K562 (cell line): ENCODE results near the gene LDLR. TPM values are rescaled to one million over a fixed set of nuclear protein-coding genes. Genes with fewer than 3 reads are reported as not detected.

ENCODE experiments used
- ATAC-seq: fragments of 200-7000 bp; cut with Tn5 transposase; 3 replicates; pipeline ENCODE4 v1.9.1; 2020; ENCODE audit warnings: moderate library complexity
- BruUV-seq: library from RNA; stranded (reverse); fragments of 400-500 nt; replicated peaks from 2 replicates; lab custom pipeline; 2021; lab: Mats Ljungman, UMichigan
- CTCF ChIA-PET: fragments of 300-600 bp; formaldehyde crosslinking; extraction: SDS; loops from one replicate; lab custom pipeline; 2021; ENCODE audit warnings: low intra/inter-chr PET ratio; lab: Yijun Ruan, JAX
- POLR2A ChIA-PET: fragments of 300-600, 350-650 bp; sonication (Branson Sonifier 250); formaldehyde crosslinking; extraction: SDS; loops from one replicate; lab custom pipeline; 2021; ENCODE audit warnings: antibody characterized with exemption, inconsistent platforms; lab: Yijun Ruan, JAX
- DNase-seq, 4 experiments: peaks; one replicate each; pipeline versions ENCODE4 v3.0.0 to v3.0.0-alpha.2; 2011 to 2018; ENCODE audit warnings: low spot score in 3 of 4, mixed read lengths in 3 of 4; ENCODE audit errors: extremely low read depth in 1 of 4
- FAIRE-seq: peaks from 2 replicates; lab custom pipeline; 2011; peaks lifted over from hg19 to GRCh38; lab: Jason Lieb, UNC
- H2AFZ ChIP-seq: 2 replicates; pipeline ENCODE4 v1.6.0; 2011; ENCODE audit warnings: low read depth, low read length, control low read depth, inconsistent platforms
- H3K27ac ChIP-seq: fragments of 200-600 bp; 3 replicates; pipeline ENCODE4 v1.8.0; 2011; ENCODE audit warnings: low read depth, mild to moderate bottlenecking, control low read depth, inconsistent platforms, low read length, moderate library complexity, mixed read lengths; ENCODE audit errors: extremely low read depth
- H3K27me3 ChIP-seq, 2 experiments: fragments of 300-600 bp in 1 of 2; 2 replicates in 1 of 2; 3 replicates in 1 of 2; pipeline versions ENCODE4 v1.6.0 to v1.8.0; 2011; ENCODE audit warnings: inconsistent platforms in 2 of 2, low read length in 2 of 2, mild to moderate bottlenecking in 1 of 2, mixed read lengths in 1 of 2, moderate library complexity in 1 of 2; ENCODE audit not compliant: control insufficient read depth in 2 of 2, insufficient read depth in 2 of 2
- H3K36me3 ChIP-seq: fragments of 300-600 bp; 3 replicates; pipeline ENCODE4 v1.8.0; 2011; ENCODE audit warnings: mild to moderate bottlenecking, low read length, inconsistent platforms; ENCODE audit not compliant: control insufficient read depth, insufficient read depth
- H3K4me1 ChIP-seq, 2 experiments: fragments of 200-600 bp in 1 of 2; replicated peaks in 1 of 2; 2 replicates in 1 of 2; 3 replicates in 1 of 2; pipeline versions ENCODE4 v1.5.1 to v1.8.0; 2011; ENCODE audit warnings: inconsistent platforms in 2 of 2, low read length in 2 of 2, mild to moderate bottlenecking in 1 of 2, mixed read lengths in 1 of 2, moderate library complexity in 1 of 2; ENCODE audit not compliant: control insufficient read depth in 2 of 2, insufficient read depth in 2 of 2
- H3K4me2 ChIP-seq: 2 replicates; pipeline ENCODE4 v1.6.1; 2011; ENCODE audit warnings: low read length, control low read depth, inconsistent platforms, mixed read lengths; ENCODE audit not compliant: insufficient read depth
- H3K4me3 ChIP-seq: fragments of 200-600 bp; sonication (generic), shearing (Covaris generic); 2 replicates; pipeline ENCODE4 v1.5.1; 2016; ENCODE audit warnings: control low read depth, inconsistent platforms
- H3K79me2 ChIP-seq: fragments of 200-600 bp; 3 replicates; pipeline ENCODE4 v1.8.0; 2011; ENCODE audit warnings: low read length, inconsistent platforms; ENCODE audit not compliant: control insufficient read depth, insufficient read depth
- H3K9ac ChIP-seq, 2 experiments: 2 replicates each; pipeline versions ENCODE4 v1.6.0 to v1.6.1; 2011; ENCODE audit warnings: low read depth in 2 of 2, low read length in 2 of 2, control low read depth in 1 of 2, inconsistent platforms in 1 of 2, mild to moderate bottlenecking in 1 of 2, mixed read lengths in 1 of 2; ENCODE audit not compliant: insufficient read depth in 1 of 2
- H3K9me1 ChIP-seq: one replicate; pipeline ENCODE4 v1.6.0; 2011; ENCODE audit warnings: inconsistent platforms, mild to moderate bottlenecking, low read length, moderate library complexity; ENCODE audit not compliant: control insufficient read depth, insufficient read depth
- H3K9me3 ChIP-seq: replicated peaks from 2 replicates; pipeline ENCODE4 v1.5.1; 2011; ENCODE audit warnings: low read depth, low read length, inconsistent platforms; ENCODE audit not compliant: control insufficient read depth, insufficient read depth
- H4K20me1 ChIP-seq: replicated peaks from 2 replicates; pipeline ENCODE4 v1.6.1; 2011; ENCODE audit warnings: low read length, inconsistent platforms, mixed read lengths; ENCODE audit not compliant: control insufficient read depth, insufficient read depth
- ADNP ChIP-seq: fragments of 200-800 bp; sonication (Bioruptor generic); IDR thresholded peaks from 2 replicates; pipeline ENCODE4 v1.6.1; 2016; ENCODE audit warnings: missing genetic modification characterization, missing compliant biosample characterization
- ATF4 ChIP-seq: fragments of 450-650 bp; formaldehyde crosslinking; IDR thresholded peaks from 2 replicates; pipeline ENCODE4 v1.4.0; 2022; ENCODE audit warnings: mild to moderate bottlenecking, moderate library complexity
- CTCF ChIP-seq, 3 experiments: IDR thresholded peaks in 2 of 3; conservative IDR thresholded peaks in 1 of 3; 2 replicates each; pipeline ENCODE4 v1.5.1; 2011 to 2012; ENCODE audit warnings: low read length in 3 of 3, mild to moderate bottlenecking in 3 of 3, control low read depth in 2 of 3, improper control_type of control experiment in 1 of 3, inconsistent platforms in 1 of 3, low read depth in 1 of 3, mixed read lengths in 1 of 3, moderate library complexity in 1 of 3; ENCODE audit not compliant: insufficient read depth in 2 of 3
- HEY1 ChIP-seq: fragments of 250-450 bp; sonication (Bioruptor Pico); IDR thresholded peaks from 2 replicates; pipeline ENCODE4 v1.5.0; 2020; ENCODE audit warnings: mild to moderate bottlenecking, moderate library complexity, borderline replicate concordance
- POLR2AphosphoS5 ChIP-seq: IDR thresholded peaks from 2 replicates; pipeline ENCODE4 v1.6.1; 2011; ENCODE audit warnings: mild to moderate bottlenecking, low read depth, low read length, moderate library complexity; ENCODE audit not compliant: control insufficient read depth, insufficient read depth
- POLR2G ChIP-seq: fragments of 200-400 bp; formaldehyde crosslinking; IDR thresholded peaks from 2 replicates; pipeline ENCODE4 v1.6.1; 2017; ENCODE audit warnings: low read depth, mild to moderate bottlenecking, antibody characterized with exemption, low read length, moderate library complexity
- ZNF609 ChIP-seq: sonication (generic); formaldehyde crosslinking; IDR thresholded peaks from 2 replicates; pipeline ENCODE4 v1.8.1; 2023; ENCODE audit warnings: missing genetic modification reagents, mild to moderate bottlenecking, borderline replicate concordance
- WGBS: fragments of 100-300 bp; shearing (Covaris generic); methylation state at CpG from one replicate; pipeline ENCODE4 v1.1.6; 2016; ENCODE audit warnings: low coverage, mixed read lengths; ENCODE audit not compliant: insufficient coverage; ENCODE audit errors: missing lambda C conversion rate; 5-methylcytosine and 5-hydroxymethylcytosine counted together
- in situ Hi-C: fragments of 300-500 bp; cut with MboI; formaldehyde crosslinking; loops from 4 replicates; pipeline ENCODE4 v1.15.0; 2018; ENCODE audit warnings: inconsistent platforms, mixed read lengths
- intact Hi-C: fragments of 100-400 bp; cut with micrococcal nuclease; formaldehyde crosslinking; loops from 2 replicates; pipeline ENCODE4 v1.14.2; 2022
- polyA plus RNA-seq, 8 experiments: library from polyadenylated mRNA; depleted of rRNA in 4 of 8; stranded (reverse) in 5 of 8; unstranded in 3 of 8; fragments of >200 nt; fragmentation: Nextera tagmentation in 2 of 8; fragmentation: Illumina TruSeq in 1 of 8; extraction: Ambion mirVana in 2 of 8; extraction: Trizol in 1 of 8; gene quantifications; 2 replicates each; pipeline versions ENCODE4 v1.2.1 to v1.2.3, GENCODE V29; 2011 to 2014; ENCODE audit warnings: inconsistent platforms in 1 of 8, missing spikeins in 1 of 8
- total RNA-seq, 7 experiments: library from RNA; depleted of rRNA in 6 of 7; stranded (reverse); fragments of >200 nt in 6 of 7; fragmentation: Illumina TruSeq in 2 of 7; extraction: Trizol in 2 of 7; gene quantifications; 2 replicates each; pipeline versions ENCODE4 v1.2.1 to v1.2.3, GENCODE V29; 2011 to 2021; ENCODE audit warnings: low replicate concordance in 1 of 7
- TF ChIP-seq, protein P1 (sequence below): fragments of 450-650 bp; formaldehyde crosslinking; IDR thresholded peaks from 2 replicates; pipeline ENCODE4 v1.4.0; 2020; ENCODE audit warnings: mild to moderate bottlenecking

Gene LDLR
- total and polyA plus RNA-seq, 9 of the 15 experiments (the other 6 are each of a cell fraction or from before 2014, with no cell fraction given): 19.9 to 114 (median 56.3) TPM

GRCh38 chr19:11151181-11151580, 61.9 kb downstream of the LDLR start:
- no TSS peak for BruUV-seq
- POLR2A ChIA-PET: interaction anchor here (0.6 to 8.1 kb wide), 2 partner anchors 7 to 22 kb away, joined by 3 to 52 read pairs; no protein-coding TSS in a partner anchor
- no peaks in the 10 kb centered on the region for H3K9me3 ChIP-seq
- no peak overlapping the region for H3K27ac ChIP-seq
- no peak overlapping the region for H2AFZ ChIP-seq
- no peak overlapping the region for H3K4me2 ChIP-seq
- no peak for ATAC-seq
- H3K4me1 ChIP-seq: peaks cover 4 to 18% of the 10 kb centered on the region in 2 experiments; a peak in 4 of 5 replicates
- H3K79me2 ChIP-seq: peaks cover 46% of the 10 kb centered on the region
- no peaks in the 10 kb centered on the region; the same call in 1 of the 2 replicates for H4K20me1 ChIP-seq
- CTCF ChIA-PET: no interaction called here
- H3K4me3 ChIP-seq: no peak overlapping the region
- TF ChIP-seq ZNF609: no peak
- no peak for TF ChIP-seq ATF4 (CRISPR knock-in tag)
- no peak for TF ChIP-seq HEY1 (CRISPR knock-in tag)
- no peak for TF ChIP-seq ADNP (tag)
- TF ChIP-seq, protein P1, sequence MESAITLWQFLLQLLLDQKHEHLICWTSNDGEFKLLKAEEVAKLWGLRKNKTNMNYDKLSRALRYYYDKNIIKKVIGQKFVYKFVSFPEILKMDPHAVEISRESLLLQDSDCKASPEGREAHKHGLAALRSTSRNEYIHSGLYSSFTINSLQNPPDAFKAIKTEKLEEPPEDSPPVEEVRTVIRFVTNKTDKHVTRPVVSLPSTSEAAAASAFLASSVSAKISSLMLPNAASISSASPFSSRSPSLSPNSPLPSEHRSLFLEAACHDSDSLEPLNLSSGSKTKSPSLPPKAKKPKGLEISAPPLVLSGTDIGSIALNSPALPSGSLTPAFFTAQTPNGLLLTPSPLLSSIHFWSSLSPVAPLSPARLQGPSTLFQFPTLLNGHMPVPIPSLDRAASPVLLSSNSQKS (CRISPR knock-in tag): no peak
- 0 out of 2 replicates have a peak, but pooled peaks have one; percentile 19 for TF ChIP-seq POLR2AphosphoS5
- 0 out of 2 replicates have a peak, but pooled peaks have one; percentile 16 for TF ChIP-seq POLR2G
- TF ChIP-seq CTCF (IDR thresholded peaks at IDR 0.05 in 2 of 3, conservative IDR thresholded peaks at IDR 0.05 in 1 of 3; ENCODE audit: insufficient read depth in 2 of 3, low read depth in 1 of 3, low read length in 3 of 3): no peak
- H3K9ac ChIP-seq: peak overlapping the region in 1 of 2 experiments; percentile 82; a peak in 2 of 4 replicates
- intact Hi-C loops: no loop called here
- no peak for DNase-seq
- H3K36me3 ChIP-seq: peaks cover 52% of the 10 kb centered on the region; the same call in 2 of the 3 replicates
- in situ Hi-C loops: no loop called here
- H3K27me3 ChIP-seq: no peaks in the 10 kb centered on the region
- FAIRE-seq: no peak
- no peaks in the 10 kb centered on the region for H3K9me1 ChIP-seq
- WGBS: 91% methylated on average over 7 of the region's 7 CpGs
